Erythroblast (primary cell): ENCODE measurements around the gene MAGEB10.

Experiments
- GATA1 ChIP-seq: IDR thresholded peaks from 2 replicates; pipeline ENCODE4 v1.6.1; 2011; ENCODE audit warnings: low read depth, mild to moderate bottlenecking, control low read depth, low read length, moderate library complexity
- POLR2A ChIP-seq: IDR thresholded peaks from 2 replicates; pipeline ENCODE4 v1.6.1; 2011; ENCODE audit warnings: mild to moderate bottlenecking, low read length

GRCh38 chrX:27775984-27776383 lies 31.8 kb upstream of the MAGEB10 start:
- TF ChIP-seq POLR2A (no peak), GATA1 (no peak)
